Panc1 (cell line): ENCODE results near the gene MYL12A. TPM values are rescaled to one million over a fixed set of nuclear protein-coding genes. Genes with fewer than 3 reads are reported as not detected.
A peak's percentile ranks its signal among the peaks of the same experiment; 100 is the strongest.

ENCODE experiments used
- ATAC-seq: fragments of 200-7000 bp; cut with Tn5 transposase; 2 replicates; pipeline ENCODE4 v1.9.1; 2020; ENCODE audit warnings: mild to moderate bottlenecking, moderate library complexity
- BruUV-seq: library from RNA; stranded (reverse); fragments of 400-500 nt; replicated peaks from 2 replicates; lab custom pipeline; 2021; lab: Mats Ljungman, UMichigan
- CTCF ChIA-PET: fragments of 300-600 bp; sonication (Branson Sonifier 250); formaldehyde crosslinking; loops from one replicate; lab custom pipeline; 2022; ENCODE audit warnings: antibody characterized with exemption; lab: Charles Lee
- POLR2A ChIA-PET: fragments of 300-600 bp; sonication (Branson Sonifier 250); formaldehyde crosslinking; loops from one replicate; lab custom pipeline; 2022; ENCODE audit warnings: antibody characterized with exemption; lab: Charles Lee
- DNase-seq: peaks from one replicate; pipeline ENCODE4 v3.0.0-alpha.2; 2010; ENCODE audit warnings: low read depth, low spot score
- H3K27ac ChIP-seq: 2 replicates; pipeline ENCODE4 v1.5.1; 2011; ENCODE audit warnings: mild to moderate bottlenecking, low read length, inconsistent platforms
- H3K27me3 ChIP-seq: fragments of 200-500 bp; sonication (Bioruptor generic); 2 replicates; pipeline ENCODE4 v1.6.0; 2014; ENCODE audit warnings: low read length, inconsistent platforms; ENCODE audit not compliant: control insufficient read depth, insufficient read depth
- H3K36me3 ChIP-seq: fragments of 200-500 bp; sonication (Bioruptor generic); 2 replicates; pipeline ENCODE4 v1.5.1; 2014; ENCODE audit warnings: inconsistent platforms, mild to moderate bottlenecking, low read length, moderate library complexity; ENCODE audit not compliant: control insufficient read depth, insufficient read depth
- H3K4me1 ChIP-seq: 2 replicates; pipeline ENCODE4 v1.5.1; 2011; ENCODE audit warnings: inconsistent platforms, mild to moderate bottlenecking, low read length, moderate library complexity; ENCODE audit not compliant: control insufficient read depth, insufficient read depth
- H3K4me3 ChIP-seq, 2 experiments: 2 replicates each; pipeline ENCODE4 v1.5.1; 2011 to 2012; ENCODE audit warnings: low read depth in 2 of 2, low read length in 2 of 2, mild to moderate bottlenecking in 2 of 2, inconsistent platforms in 1 of 2, moderate library complexity in 1 of 2
- H3K9me3 ChIP-seq: fragments of 200-500 bp; sonication (Bioruptor generic); 2 replicates; pipeline ENCODE4 v1.5.1; 2014; ENCODE audit warnings: low read depth, mild to moderate bottlenecking, inconsistent platforms, low read length, moderate library complexity; ENCODE audit not compliant: control insufficient read depth, insufficient read depth
- CTCF ChIP-seq: fragments of 450-650 bp; IDR thresholded peaks from 2 replicates; pipeline ENCODE4 v1.5.1; 2017; ENCODE audit warnings: mild to moderate bottlenecking
- POLR2AphosphoS5 ChIP-seq: IDR thresholded peaks from 2 replicates; pipeline ENCODE4 v1.6.1; 2012; ENCODE audit warnings: mild to moderate bottlenecking, low read depth, low read length, moderate library complexity
- SIN3A ChIP-seq: IDR thresholded peaks from 2 replicates; pipeline ENCODE4 v1.6.1; 2012; ENCODE audit warnings: low read depth, mild to moderate bottlenecking, low read length, moderate library complexity, borderline replicate concordance; ENCODE audit not compliant: insufficient read depth
- TCF7L2 ChIP-seq: IDR thresholded peaks from 2 replicates; pipeline ENCODE4 v1.6.1; 2011; ENCODE audit warnings: mild to moderate bottlenecking, low read depth, low read length, inconsistent platforms
- in situ Hi-C: cut with HindIII; loops from 2 replicates; pipeline ENCODE4 v1.10.0; 2016; ENCODE audit warnings: low sequenced_read_pairs, low pct_unique_long_range_greater_than_20kb
- intact Hi-C: fragments of 100-400 bp; cut with micrococcal nuclease; formaldehyde crosslinking; loops from one replicate; pipeline ENCODE4 v1.10.0; 2022; ENCODE audit not compliant: unreplicated experiment
- total RNA-seq: library from RNA; stranded (reverse); gene quantifications from one replicate; pipeline ENCODE4 v1.2.1, GENCODE V29; 2021; ENCODE audit not compliant: unreplicated experiment
- TF ChIP-seq, protein P1 (sequence below), 2 experiments: IDR thresholded peaks; 2 replicates each; pipeline ENCODE4 v1.6.1; 2011 to 2012; ENCODE audit warnings: low read depth in 2 of 2, control low read depth in 1 of 2, low read length in 1 of 2, mild to moderate bottlenecking in 1 of 2, moderate library complexity in 1 of 2; ENCODE audit not compliant: insufficient read depth in 1 of 2

MYL12A gene
- total RNA-seq, 1 experiment from 2014 or later, result 489 TPM

- DNase-seq (no peak), ATAC-seq (peak; percentile 71)
- TF ChIP-seq, protein P1, sequence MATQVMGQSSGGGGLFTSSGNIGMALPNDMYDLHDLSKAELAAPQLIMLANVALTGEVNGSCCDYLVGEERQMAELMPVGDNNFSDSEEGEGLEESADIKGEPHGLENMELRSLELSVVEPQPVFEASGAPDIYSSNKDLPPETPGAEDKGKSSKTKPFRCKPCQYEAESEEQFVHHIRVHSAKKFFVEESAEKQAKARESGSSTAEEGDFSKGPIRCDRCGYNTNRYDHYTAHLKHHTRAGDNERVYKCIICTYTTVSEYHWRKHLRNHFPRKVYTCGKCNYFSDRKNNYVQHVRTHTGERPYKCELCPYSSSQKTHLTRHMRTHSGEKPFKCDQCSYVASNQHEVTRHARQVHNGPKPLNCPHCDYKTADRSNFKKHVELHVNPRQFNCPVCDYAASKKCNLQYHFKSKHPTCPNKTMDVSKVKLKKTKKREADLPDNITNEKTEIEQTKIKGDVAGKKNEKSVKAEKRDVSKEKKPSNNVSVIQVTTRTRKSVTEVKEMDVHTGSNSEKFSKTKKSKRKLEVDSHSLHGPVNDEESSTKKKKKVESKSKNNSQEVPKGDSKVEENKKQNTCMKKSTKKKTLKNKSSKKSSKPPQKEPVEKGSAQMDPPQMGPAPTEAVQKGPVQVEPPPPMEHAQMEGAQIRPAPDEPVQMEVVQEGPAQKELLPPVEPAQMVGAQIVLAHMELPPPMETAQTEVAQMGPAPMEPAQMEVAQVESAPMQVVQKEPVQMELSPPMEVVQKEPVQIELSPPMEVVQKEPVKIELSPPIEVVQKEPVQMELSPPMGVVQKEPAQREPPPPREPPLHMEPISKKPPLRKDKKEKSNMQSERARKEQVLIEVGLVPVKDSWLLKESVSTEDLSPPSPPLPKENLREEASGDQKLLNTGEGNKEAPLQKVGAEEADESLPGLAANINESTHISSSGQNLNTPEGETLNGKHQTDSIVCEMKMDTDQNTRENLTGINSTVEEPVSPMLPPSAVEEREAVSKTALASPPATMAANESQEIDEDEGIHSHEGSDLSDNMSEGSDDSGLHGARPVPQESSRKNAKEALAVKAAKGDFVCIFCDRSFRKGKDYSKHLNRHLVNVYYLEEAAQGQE (IDR thresholded peaks at IDR 0.05; ENCODE audit: insufficient read depth in 1 of 2, low read depth in 2 of 2, low read length in 1 of 2), result no peak
- TF ChIP-seq SIN3A (no peak), CTCF (no peak), TCF7L2 (no peak), POLR2AphosphoS5 (no peak)
- in situ Hi-C loops, result no loop called here
- H3K36me3 ChIP-seq, result no peaks in the 10 kb centered on the region
- ChIA-PET CTCF (no interaction called here), POLR2A (interaction anchor here (0.6 to 1.9 kb wide), 4 partner anchors 164 to 310 kb away, joined by 3 to 15 read pairs (median 4); no protein-coding TSS in a partner anchor)
- H3K4me3 ChIP-seq, result peak overlapping the region; percentile 33 to 53
- no peaks in the 10 kb centered on the region for H3K27me3 ChIP-seq
- H3K9me3 ChIP-seq, result no peaks in the 10 kb centered on the region; the same call in 1 of the 2 replicates
- H3K27ac ChIP-seq, result peak overlapping the region; percentile 100
- H3K4me1 ChIP-seq, result peaks cover 55% of the 10 kb centered on the region
- BruUV-seq, result no TSS peak
- intact Hi-C loops, result loop anchor here (2.0 to 5.0 kb wide), 4 partner anchors 218 to 713 kb away; no protein-coding TSS in a partner anchor
These were observed 36.3 kb downstream of the MYL12A start for GRCh38 chr18:3283908-3284307.

DNA sequence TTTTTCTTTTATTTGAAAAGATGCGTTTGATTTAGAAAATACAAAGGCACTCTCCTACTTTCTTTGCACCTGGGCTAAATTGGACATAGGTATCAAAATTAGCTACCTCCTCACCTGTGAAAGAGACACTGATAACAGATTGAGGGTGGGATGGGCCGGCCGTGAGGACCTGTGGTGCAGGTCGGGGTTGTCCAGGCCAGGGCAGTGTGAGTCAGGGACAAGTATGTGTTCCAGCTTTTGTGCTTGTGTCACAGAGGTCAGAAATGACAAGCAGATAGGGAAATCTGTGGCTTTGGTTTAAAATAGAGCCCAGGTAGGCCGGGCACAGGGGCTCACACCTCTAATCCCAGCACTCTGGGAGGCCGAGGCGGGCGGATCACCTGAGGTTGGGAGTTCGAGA, 36.9 kb downstream of the MYL12A start:
- no peaks in the 10 kb centered on the region; the same call in 1 of the 2 replicates for H3K9me3 ChIP-seq
- BruUV-seq, result no TSS peak
- peaks cover 49% of the 10 kb centered on the region for H3K4me1 ChIP-seq
- ChIA-PET POLR2A (interaction anchor here (0.6 to 1.9 kb wide), 3 partner anchors 35 to 165 kb away, joined by 3 to 15 read pairs (median 4); no protein-coding TSS in a partner anchor), CTCF (no interaction called here)
- intact Hi-C loops (loop anchor here (5.0 kb wide), 3 partner anchors 218 to 713 kb away; no protein-coding TSS in a partner anchor), in situ Hi-C loops (no loop called here)
- TF ChIP-seq CTCF (no peak), POLR2AphosphoS5 (no peak), SIN3A (no peak), TCF7L2 (no peak)
- TF ChIP-seq, protein P1 (IDR thresholded peaks at IDR 0.05; ENCODE audit: insufficient read depth in 1 of 2, low read depth in 2 of 2, low read length in 1 of 2), result no peak
- DNase-seq, result no peak
- H3K36me3 ChIP-seq, result no peaks in the 10 kb centered on the region
- no peaks in the 10 kb centered on the region for H3K27me3 ChIP-seq
- H3K27ac ChIP-seq, result peak overlapping the region; percentile 100
- peak overlapping the region; percentile 33 to 53 for H3K4me3 ChIP-seq
- ATAC-seq, result no peak
